ENCODE measurements around the gene GAD1.
A peak's percentile ranks its signal among the peaks of the same experiment; 100 is the strongest.

GAD1 gene

GRCh38 chr2:170831115-170831514 lies 14.4 kb downstream of the GAD1 start:
- TF ChIP-seq ZFX (IDR thresholded peaks at IDR 0.05; ENCODE audit: borderline replicate concordance): no peak
- no peak overlapping the region for H3K27ac ChIP-seq

- TF ChIP-seq ZFX (IDR thresholded peaks at IDR 0.05; ENCODE audit: borderline replicate concordance) (no peak), CTCF (IDR thresholded peaks at IDR 0.05) (no peak)
These were observed 19.3 kb downstream of the GAD1 start for GRCh38 chr2:170836027-170836426.

GRCh38 chr2:170840717-170841210 lies 24.1 kb downstream of the GAD1 start:
- no peak overlapping the region for H3K27ac ChIP-seq
- no peak for TF ChIP-seq CTCF (IDR thresholded peaks at IDR 0.05)
- no peak for TF ChIP-seq ZFX (IDR thresholded peaks at IDR 0.05; ENCODE audit: borderline replicate concordance)

More at GRCh38 chr2:170836027-170836426, 19.3 kb downstream of the GAD1 start:
- H3K27ac ChIP-seq: no peak overlapping the region

- no peak for TF ChIP-seq ZFX (IDR thresholded peaks at IDR 0.05; ENCODE audit: borderline replicate concordance)
- TF ChIP-seq CTCF (IDR thresholded peaks at IDR 0.05): no peak
- no peak overlapping the region for H3K27ac ChIP-seq
These were observed 26.1 kb downstream of the GAD1 start for GRCh38 chr2:170842785-170843184.

GRCh38 chr2:170843656-170844055 lies 27.0 kb downstream of the GAD1 start:
- no peak overlapping the region for H3K27ac ChIP-seq
- TF ChIP-seq ZFX (IDR thresholded peaks at IDR 0.05; ENCODE audit: borderline replicate concordance): no peak
- TF ChIP-seq CTCF (IDR thresholded peaks at IDR 0.05): no peak

GRCh38 chr2:170845343-170845742 lies 28.7 kb downstream of the GAD1 start:
- TF ChIP-seq ZFX (IDR thresholded peaks at IDR 0.05; ENCODE audit: borderline replicate concordance) (no peak), CTCF (IDR thresholded peaks at IDR 0.05) (peak; percentile 16; the same call in 1 of the 2 replicates)
- H3K27ac ChIP-seq: no peak overlapping the region

- no peak overlapping the region for H3K27ac ChIP-seq
- TF ChIP-seq ZFX (IDR thresholded peaks at IDR 0.05; ENCODE audit: borderline replicate concordance) (no peak), CTCF (IDR thresholded peaks at IDR 0.05) (no peak)
These were observed 29.6 kb downstream of the GAD1 start for GRCh38 chr2:170846314-170846713.

- TF ChIP-seq ZFX (IDR thresholded peaks at IDR 0.05; ENCODE audit: borderline replicate concordance) (no peak), CTCF (IDR thresholded peaks at IDR 0.05) (no peak)
These were observed 31.0 kb downstream of the GAD1 start for GRCh38 chr2:170847716-170848115.

More at GRCh38 chr2:170847716-170848115, 31.0 kb downstream of the GAD1 start:
- no peak overlapping the region for H3K27ac ChIP-seq

Measured in 22Rv1 (cell line).